ENCODE data around the gene DES. TPM values are rescaled to one million over a fixed set of nuclear protein-coding genes. Genes with fewer than 3 reads are reported as not detected.

DES gene
- total RNA-seq, 2 experiments from 2014 or later: not detected

DNA sequence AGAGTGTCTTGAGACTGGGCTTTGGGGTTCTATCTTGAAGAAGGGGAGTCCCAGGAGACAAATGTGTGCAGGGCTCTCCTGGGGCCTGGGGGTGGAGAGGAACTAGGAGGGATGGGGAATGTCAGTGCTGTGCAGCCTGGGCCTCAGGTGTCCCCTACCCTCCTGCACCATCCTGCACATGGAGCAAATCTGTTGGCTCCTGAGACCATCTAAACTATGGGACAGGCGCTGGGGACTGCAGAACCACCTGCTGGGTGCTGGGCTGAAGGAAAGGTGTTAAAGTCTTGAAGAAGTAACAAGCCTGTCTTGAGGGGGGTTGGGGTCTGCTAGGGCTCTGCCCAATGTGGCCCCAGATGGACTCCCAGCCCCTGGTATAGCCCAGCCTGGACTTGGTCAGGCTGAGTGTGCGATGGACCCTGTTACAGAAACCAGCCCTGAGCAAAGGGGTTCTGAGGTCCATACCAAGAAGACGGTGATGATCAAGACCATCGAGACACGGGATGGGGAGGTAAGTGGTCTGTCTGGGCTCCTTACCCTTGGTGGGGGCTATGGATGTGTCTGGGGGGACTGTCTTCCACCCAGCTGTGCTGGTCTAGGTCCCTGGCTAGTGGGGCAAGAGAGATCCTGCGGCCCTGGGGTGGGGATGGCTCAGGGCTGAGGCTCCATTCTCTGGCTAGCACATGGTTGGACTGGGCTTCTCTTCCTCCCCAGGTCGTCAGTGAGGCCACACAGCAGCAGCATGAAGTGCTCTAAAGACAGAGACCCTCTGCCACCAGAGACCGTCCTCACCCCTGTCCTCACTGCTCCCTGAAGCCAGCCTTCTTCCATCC, 7.3 kb downstream of the DES start:
- ChIA-PET POLR2A (no interaction called here), CTCF (ENCODE audit: unreplicated experiment) (no interaction called here)
- H3K4me3 ChIP-seq (ENCODE audit: low read depth, low read length, poor library complexity, severe bottlenecking): no peak overlapping the region
- no peak overlapping the region for H2AFZ ChIP-seq (ENCODE audit: low read length)
- intact Hi-C loops (cut with micrococcal nuclease; ENCODE audit: unreplicated experiment): no loop called here
- no peaks in the 10 kb centered on the region for H3K36me3 ChIP-seq (ENCODE audit: insufficient read depth, low read length)
- TF ChIP-seq, protein P1, sequence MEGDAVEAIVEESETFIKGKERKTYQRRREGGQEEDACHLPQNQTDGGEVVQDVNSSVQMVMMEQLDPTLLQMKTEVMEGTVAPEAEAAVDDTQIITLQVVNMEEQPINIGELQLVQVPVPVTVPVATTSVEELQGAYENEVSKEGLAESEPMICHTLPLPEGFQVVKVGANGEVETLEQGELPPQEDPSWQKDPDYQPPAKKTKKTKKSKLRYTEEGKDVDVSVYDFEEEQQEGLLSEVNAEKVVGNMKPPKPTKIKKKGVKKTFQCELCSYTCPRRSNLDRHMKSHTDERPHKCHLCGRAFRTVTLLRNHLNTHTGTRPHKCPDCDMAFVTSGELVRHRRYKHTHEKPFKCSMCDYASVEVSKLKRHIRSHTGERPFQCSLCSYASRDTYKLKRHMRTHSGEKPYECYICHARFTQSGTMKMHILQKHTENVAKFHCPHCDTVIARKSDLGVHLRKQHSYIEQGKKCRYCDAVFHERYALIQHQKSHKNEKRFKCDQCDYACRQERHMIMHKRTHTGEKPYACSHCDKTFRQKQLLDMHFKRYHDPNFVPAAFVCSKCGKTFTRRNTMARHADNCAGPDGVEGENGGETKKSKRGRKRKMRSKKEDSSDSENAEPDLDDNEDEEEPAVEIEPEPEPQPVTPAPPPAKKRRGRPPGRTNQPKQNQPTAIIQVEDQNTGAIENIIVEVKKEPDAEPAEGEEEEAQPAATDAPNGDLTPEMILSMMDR (conservative IDR thresholded peaks at IDR 0.05; ENCODE audit: low read length): no peak
- TF ChIP-seq EZH2phosphoT487 (IDR thresholded peaks at IDR 0.05; ENCODE audit: borderline replicate concordance, low read depth, low read length): no peak
- no peaks in the 10 kb centered on the region for H3K9me3 ChIP-seq (ENCODE audit: low read length)
- H3K4me2 ChIP-seq (ENCODE audit: low read length): no peak overlapping the region
- no peaks in the 10 kb centered on the region for H3K79me2 ChIP-seq (ENCODE audit: insufficient read depth, low read depth, low read length)
- H3K9me2 ChIP-seq (ENCODE audit: insufficient read depth, low read length): no peaks in the 10 kb centered on the region
- no peaks in the 10 kb centered on the region for H3K4me1 ChIP-seq (ENCODE audit: insufficient read depth, low read length, poor library complexity, severe bottlenecking)
- no peak overlapping the region for H3K27ac ChIP-seq (ENCODE audit: low read depth, low read length, poor library complexity, severe bottlenecking)
- no peaks in the 10 kb centered on the region for H4K20me1 ChIP-seq (ENCODE audit: insufficient read depth, low read length)
- no TSS peak for BruUV-seq (replicated peaks)
- no peak for DNase-seq (ENCODE audit: low spot score)

DNA sequence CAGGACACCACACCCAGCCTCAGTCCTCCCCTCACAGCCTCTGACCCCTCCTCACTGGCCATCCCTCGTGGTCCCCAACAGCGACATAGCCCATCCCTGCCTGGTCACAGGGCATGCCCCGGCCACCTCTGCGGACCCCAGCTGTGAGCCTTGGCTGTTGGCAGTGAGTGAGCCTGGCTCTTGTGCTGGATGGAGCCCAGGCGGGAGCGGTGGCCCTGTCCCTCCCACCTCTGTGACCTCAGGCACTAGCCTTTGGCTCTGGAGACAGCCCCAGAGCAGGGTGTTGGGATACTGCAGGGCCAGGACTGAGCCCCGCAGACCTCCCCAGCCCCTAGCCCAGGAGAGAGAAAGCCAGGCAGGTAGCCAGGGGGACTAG, 7.9 kb downstream of the DES start:
- no peak for DNase-seq (ENCODE audit: low spot score)
- no peak overlapping the region for H3K4me2 ChIP-seq (ENCODE audit: low read length)
- H3K36me3 ChIP-seq (ENCODE audit: insufficient read depth, low read length): no peaks in the 10 kb centered on the region
- ChIA-PET POLR2A (no interaction called here), CTCF (ENCODE audit: unreplicated experiment) (no interaction called here)
- TF ChIP-seq, protein P1 (conservative IDR thresholded peaks at IDR 0.05; ENCODE audit: low read length): no peak
- no peak for TF ChIP-seq EZH2phosphoT487 (IDR thresholded peaks at IDR 0.05; ENCODE audit: borderline replicate concordance, low read depth, low read length)
- no peaks in the 10 kb centered on the region for H3K4me1 ChIP-seq (ENCODE audit: insufficient read depth, low read length, poor library complexity, severe bottlenecking)
- no peaks in the 10 kb centered on the region for H3K9me2 ChIP-seq (ENCODE audit: insufficient read depth, low read length)
- H2AFZ ChIP-seq (ENCODE audit: low read length): no peak overlapping the region
- no peaks in the 10 kb centered on the region for H3K79me2 ChIP-seq (ENCODE audit: insufficient read depth, low read depth, low read length)
- intact Hi-C loops (cut with micrococcal nuclease; ENCODE audit: unreplicated experiment): no loop called here
- no peaks in the 10 kb centered on the region for H3K9me3 ChIP-seq (ENCODE audit: low read length)
- no peak overlapping the region for H3K4me3 ChIP-seq (ENCODE audit: low read depth, low read length, poor library complexity, severe bottlenecking)
- H4K20me1 ChIP-seq (ENCODE audit: insufficient read depth, low read length): no peaks in the 10 kb centered on the region
- H3K27ac ChIP-seq (ENCODE audit: low read depth, low read length, poor library complexity, severe bottlenecking): no peak overlapping the region
- BruUV-seq (replicated peaks): no TSS peak

- CTCF ChIA-PET (ENCODE audit: unreplicated experiment): no interaction called here
Observed at GRCh38 chr2:219426534-219427136, 8.5 kb downstream of the DES start.

More at GRCh38 chr2:219426534-219427136, 8.5 kb downstream of the DES start:
- BruUV-seq (replicated peaks): no TSS peak
- H3K79me2 ChIP-seq (ENCODE audit: insufficient read depth, low read depth, low read length): no peaks in the 10 kb centered on the region
- intact Hi-C loops (cut with micrococcal nuclease; ENCODE audit: unreplicated experiment): no loop called here
- no peak for DNase-seq (ENCODE audit: low spot score)
- no peaks in the 10 kb centered on the region for H3K9me2 ChIP-seq (ENCODE audit: insufficient read depth, low read length)
- no peak overlapping the region for H2AFZ ChIP-seq (ENCODE audit: low read length)
- H3K4me1 ChIP-seq (ENCODE audit: insufficient read depth, low read length, poor library complexity, severe bottlenecking): no peaks in the 10 kb centered on the region
- no peak overlapping the region for H3K27ac ChIP-seq (ENCODE audit: low read depth, low read length, poor library complexity, severe bottlenecking)
- no peaks in the 10 kb centered on the region for H4K20me1 ChIP-seq (ENCODE audit: insufficient read depth, low read length)
- POLR2A ChIA-PET: no interaction called here
- H3K9me3 ChIP-seq (ENCODE audit: low read length): no peaks in the 10 kb centered on the region
- no peaks in the 10 kb centered on the region for H3K36me3 ChIP-seq (ENCODE audit: insufficient read depth, low read length)
- H3K4me3 ChIP-seq (ENCODE audit: low read depth, low read length, poor library complexity, severe bottlenecking): no peak overlapping the region
- H3K4me2 ChIP-seq (ENCODE audit: low read length): no peak overlapping the region
- TF ChIP-seq, protein P1 (conservative IDR thresholded peaks at IDR 0.05; ENCODE audit: low read length): no peak
- TF ChIP-seq EZH2phosphoT487 (IDR thresholded peaks at IDR 0.05; ENCODE audit: borderline replicate concordance, low read depth, low read length): no peak
